Keratinocyte (primary cell): ENCODE data around the gene NRN1L.

Experiments used
- CTCF ChIP-seq, 3 experiments: IDR thresholded peaks in 1 of 3; conservative IDR thresholded peaks in 1 of 3; optimal IDR thresholded peaks in 1 of 3; 2 replicates in 2 of 3; 3 replicates in 1 of 3; pipeline versions ENCODE3 to v1.5.1; 2011; ENCODE audit warnings: low read length in 3 of 3, mild to moderate bottlenecking in 3 of 3, moderate library complexity in 2 of 3, control low read depth in 1 of 3, inconsistent platforms in 1 of 3; ENCODE audit not compliant: insufficient read depth in 2 of 3; ENCODE audit errors: extremely low read depth in 1 of 3
- EZH2 ChIP-seq: IDR thresholded peaks from one replicate; pipeline ENCODE4 v1.6.1; 2012; ENCODE audit warnings: inconsistent platforms, mild to moderate bottlenecking, low read length, moderate library complexity

- no peak for TF ChIP-seq CTCF (optimal IDR thresholded peaks at IDR 0.05 in 1 of 3, IDR thresholded peaks at IDR 0.05 in 1 of 3, conservative IDR thresholded peaks at IDR 0.05 in 1 of 3; ENCODE audit: extremely low read depth in 1 of 3, insufficient read depth in 2 of 3, low read length in 3 of 3)
- TF ChIP-seq EZH2 = no peak
Measured at GRCh38 chr16:67881621-67882161, 3.0 kb upstream of the NRN1L start.
